ENCODE measurements around the gene RERE.

RERE gene

GRCh38 chr1:8460784-8461183 is 356.7 kb downstream of the RERE start:
- no peak overlapping the region for H3K27ac ChIP-seq (ENCODE audit: extremely low read depth, low read depth, low read length)
- H3K4me1 ChIP-seq (ENCODE audit: control insufficient read depth, insufficient read depth, low read length): peaks cover 36% of the 10 kb centered on the region
- TF ChIP-seq ZNF704 (tag by site-specific recombination; IDR thresholded peaks at IDR 0.05): no peak
- no peak for TF ChIP-seq HOXA7 (CRISPR knock-in tag; IDR thresholded peaks at IDR 0.05; ENCODE audit: borderline replicate concordance)
- no peak for TF ChIP-seq HOXD13 (CRISPR knock-in tag; IDR thresholded peaks at IDR 0.05; ENCODE audit: borderline replicate concordance)
- TF ChIP-seq ZNF660 (tag by site-specific recombination; IDR thresholded peaks at IDR 0.05): no peak
- no peak for TF ChIP-seq ZNF571 (tag by site-specific recombination; IDR thresholded peaks at IDR 0.05)
- no peak overlapping the region for H3K4me3 ChIP-seq (ENCODE audit: low read depth, low read length)
- ChIA-PET POLR2A (interaction anchor here (1.2 kb wide), 1 partner anchor 36 kb away, joined by 3 read pairs; no protein-coding TSS in a partner anchor), CTCF (interaction anchor here (1.5 kb wide), 1 partner anchor 21 kb away, joined by 5 read pairs; no protein-coding TSS in a partner anchor)
- H3K9me3 ChIP-seq (ENCODE audit: control insufficient read depth, insufficient read depth, low read depth, low read length): no peaks in the 10 kb centered on the region
- H3K36me3 ChIP-seq (ENCODE audit: control insufficient read depth in 2 of 2, insufficient read depth in 1 of 2, low read length in 2 of 2): peaks cover 0 to 4% of the 10 kb centered on the region in 2 experiments; a peak in 1 of 3 replicates

DNA sequence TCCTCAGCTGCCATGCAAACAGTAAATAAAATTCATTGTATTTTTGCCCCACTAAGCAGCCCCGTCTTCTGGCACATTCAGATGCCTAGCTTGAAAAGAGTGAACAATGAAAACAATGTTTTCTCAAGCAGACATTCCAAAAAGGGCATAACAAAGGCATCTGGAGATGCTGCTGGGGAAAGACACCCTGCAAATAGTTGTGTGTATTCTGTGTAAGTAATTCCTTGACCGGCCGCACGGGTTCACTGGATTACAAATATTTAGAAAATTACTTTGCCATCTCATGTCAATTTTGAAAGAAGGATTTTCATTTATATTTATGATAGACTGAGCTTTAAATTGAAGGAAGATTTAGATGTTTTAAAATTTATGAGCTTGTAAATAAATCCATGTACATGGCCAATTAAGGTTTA is 357.3 kb downstream of the RERE start:
- CTCF ChIA-PET: interaction anchor here (0.6 to 1.5 kb wide), 2 partner anchors 21 to 66 kb away, joined by 3 to 5 read pairs; no protein-coding TSS in a partner anchor
- Histone ChIP-seq H3K27ac (ENCODE audit: extremely low read depth, low read depth, low read length) (no peak overlapping the region), H3K4me1 (ENCODE audit: control insufficient read depth, insufficient read depth, low read length) (peaks cover 36% of the 10 kb centered on the region), H3K36me3 (ENCODE audit: control insufficient read depth in 2 of 2, insufficient read depth in 1 of 2, low read length in 2 of 2) (peaks cover 0 to 3% of the 10 kb centered on the region in 2 experiments; a peak in 1 of 3 replicates), H3K4me3 (ENCODE audit: low read depth, low read length) (no peak overlapping the region), H3K9me3 (ENCODE audit: control insufficient read depth, insufficient read depth, low read depth, low read length) (no peaks in the 10 kb centered on the region)
- peak; percentile 53; the same call in 1 of the 2 replicates for TF ChIP-seq ZNF660 (tag by site-specific recombination; IDR thresholded peaks at IDR 0.05)
- TF ChIP-seq SCRT1 (tag by site-specific recombination; IDR thresholded peaks at IDR 0.05; ENCODE audit: borderline replicate concordance): no peak
- POLR2A ChIA-PET: interaction anchor here (0.5 to 1.2 kb wide), 2 partner anchors 36 to 238 kb away, joined by 3 to 4 read pairs; no protein-coding TSS in a partner anchor

GRCh38 chr1:8458607-8459006 is 358.8 kb downstream of the RERE start:
- CTCF ChIA-PET: no interaction called here
- no peak overlapping the region for H3K4me3 ChIP-seq (ENCODE audit: low read depth, low read length)
- no peaks in the 10 kb centered on the region for H3K9me3 ChIP-seq (ENCODE audit: control insufficient read depth, insufficient read depth, low read depth, low read length)
- peaks cover 29% of the 10 kb centered on the region for H3K4me1 ChIP-seq (ENCODE audit: control insufficient read depth, insufficient read depth, low read length)
- no peak for TF ChIP-seq ZNF394 (tag by site-specific recombination; IDR thresholded peaks at IDR 0.05; ENCODE audit: borderline replicate concordance)
- TF ChIP-seq ZNF621 (tag by site-specific recombination; IDR thresholded peaks at IDR 0.05): no peak
- TF ChIP-seq ZNF561 (tag by site-specific recombination; IDR thresholded peaks at IDR 0.05; ENCODE audit: borderline replicate concordance): no peak
- TF ChIP-seq, protein P1, sequence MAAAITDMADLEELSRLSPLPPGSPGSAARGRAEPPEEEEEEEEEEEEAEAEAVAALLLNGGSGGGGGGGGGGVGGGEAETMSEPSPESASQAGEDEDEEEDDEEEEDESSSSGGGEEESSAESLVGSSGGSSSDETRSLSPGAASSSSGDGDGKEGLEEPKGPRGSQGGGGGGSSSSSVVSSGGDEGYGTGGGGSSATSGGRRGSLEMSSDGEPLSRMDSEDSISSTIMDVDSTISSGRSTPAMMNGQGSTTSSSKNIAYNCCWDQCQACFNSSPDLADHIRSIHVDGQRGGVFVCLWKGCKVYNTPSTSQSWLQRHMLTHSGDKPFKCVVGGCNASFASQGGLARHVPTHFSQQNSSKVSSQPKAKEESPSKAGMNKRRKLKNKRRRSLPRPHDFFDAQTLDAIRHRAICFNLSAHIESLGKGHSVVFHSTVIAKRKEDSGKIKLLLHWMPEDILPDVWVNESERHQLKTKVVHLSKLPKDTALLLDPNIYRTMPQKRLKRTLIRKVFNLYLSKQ (tag by site-specific recombination; IDR thresholded peaks at IDR 0.05; ENCODE audit: borderline replicate concordance): no peak
- TF ChIP-seq ZNF529 (tag by site-specific recombination; IDR thresholded peaks at IDR 0.05; ENCODE audit: insufficient replicate concordance): no peak
- no peak for TF ChIP-seq ZNF114 (tag by site-specific recombination; IDR thresholded peaks at IDR 0.05)
- TF ChIP-seq OSR2 (tag by site-specific recombination; IDR thresholded peaks at IDR 0.05): no peak
- TF ChIP-seq, protein P2, sequence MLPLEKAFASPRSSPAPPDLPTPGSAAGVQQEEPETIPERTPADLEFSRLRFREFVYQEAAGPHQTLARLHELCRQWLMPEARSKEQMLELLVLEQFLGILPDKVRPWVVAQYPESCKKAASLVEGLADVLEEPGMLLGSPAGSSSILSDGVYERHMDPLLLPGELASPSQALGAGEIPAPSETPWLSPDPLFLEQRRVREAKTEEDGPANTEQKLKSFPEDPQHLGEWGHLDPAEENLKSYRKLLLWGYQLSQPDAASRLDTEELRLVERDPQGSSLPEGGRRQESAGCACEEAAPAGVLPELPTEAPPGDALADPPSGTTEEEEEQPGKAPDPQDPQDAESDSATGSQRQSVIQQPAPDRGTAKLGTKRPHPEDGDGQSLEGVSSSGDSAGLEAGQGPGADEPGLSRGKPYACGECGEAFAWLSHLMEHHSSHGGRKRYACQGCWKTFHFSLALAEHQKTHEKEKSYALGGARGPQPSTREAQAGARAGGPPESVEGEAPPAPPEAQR (tag by site-specific recombination; IDR thresholded peaks at IDR 0.05): no peak
- no peak overlapping the region for H3K27ac ChIP-seq (ENCODE audit: extremely low read depth, low read depth, low read length)
- H3K36me3 ChIP-seq (ENCODE audit: control insufficient read depth in 2 of 2, insufficient read depth in 1 of 2, low read length in 2 of 2): peaks cover 0 to 6% of the 10 kb centered on the region in 2 experiments; a peak in 1 of 3 replicates
- POLR2A ChIA-PET: no interaction called here

Data from HEK293 (cell line).